Amygdala (tissue), 56 donors: ENCODE results near the gene NR4A1.

Source experiments
- DNase-seq, 56 donors: peaks; one replicate each; lab custom pipeline; 2025; lab: John Stamatoyannopoulos, UW

NR4A1 gene

GRCh38 chr12:52050758-52051541 is at the start of gene NR4A1:
Gene NR4A1, plus strand, starts transcription at chr12:52051442. Its CDS starts 2,887 bp downstream, at chr12:52054329.
- peak in 54 of 56 donors; percentile 51 to 98 (median 86) for DNase-seq

GRCh38 chr12:52003016-52003550 is 48.2 kb upstream of the NR4A1 start:
- DNase-seq: no peak

GRCh38 chr12:52003591-52003990 is 47.7 kb upstream of the NR4A1 start:
- DNase-seq: no peak

GRCh38 chr12:52004042-52004648 is 47.1 kb upstream of the NR4A1 start:
- DNase-seq: peak in 47 of 56 donors; percentile 23 to 84 (median 44)

DNA sequence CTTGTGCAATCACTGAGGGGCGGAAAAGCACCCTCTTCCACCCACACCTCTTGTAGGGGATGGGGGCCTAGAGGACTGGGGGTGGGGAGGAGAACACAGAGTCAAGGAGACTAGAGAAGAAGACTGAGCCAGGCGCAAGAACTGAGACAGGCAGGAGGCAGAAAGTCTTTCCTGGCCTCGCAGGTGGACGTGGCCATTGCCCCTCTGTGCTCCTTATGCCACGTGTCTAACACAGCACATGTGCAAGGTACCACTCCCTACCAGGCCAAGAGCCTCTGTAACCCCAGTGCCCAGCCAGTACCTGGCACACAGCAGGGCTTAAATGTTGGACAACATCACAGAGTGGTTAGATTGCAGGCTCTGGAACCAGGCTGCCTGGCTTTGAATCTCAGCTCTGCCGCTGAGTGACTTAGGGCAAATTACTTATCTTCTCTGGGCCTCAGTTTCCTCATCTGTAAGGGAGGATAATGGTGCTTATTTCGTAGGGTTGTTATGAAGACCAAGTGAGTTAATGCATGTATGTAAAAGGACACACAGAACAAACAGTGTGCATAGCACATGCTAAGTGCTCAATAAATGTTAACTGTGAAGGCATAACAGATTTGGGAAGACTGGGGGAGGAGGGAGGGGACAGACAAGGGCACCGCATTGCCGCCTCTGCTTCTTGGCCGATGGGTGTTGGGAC is 45.9 kb upstream of the NR4A1 start:
- no peak for DNase-seq

DNA sequence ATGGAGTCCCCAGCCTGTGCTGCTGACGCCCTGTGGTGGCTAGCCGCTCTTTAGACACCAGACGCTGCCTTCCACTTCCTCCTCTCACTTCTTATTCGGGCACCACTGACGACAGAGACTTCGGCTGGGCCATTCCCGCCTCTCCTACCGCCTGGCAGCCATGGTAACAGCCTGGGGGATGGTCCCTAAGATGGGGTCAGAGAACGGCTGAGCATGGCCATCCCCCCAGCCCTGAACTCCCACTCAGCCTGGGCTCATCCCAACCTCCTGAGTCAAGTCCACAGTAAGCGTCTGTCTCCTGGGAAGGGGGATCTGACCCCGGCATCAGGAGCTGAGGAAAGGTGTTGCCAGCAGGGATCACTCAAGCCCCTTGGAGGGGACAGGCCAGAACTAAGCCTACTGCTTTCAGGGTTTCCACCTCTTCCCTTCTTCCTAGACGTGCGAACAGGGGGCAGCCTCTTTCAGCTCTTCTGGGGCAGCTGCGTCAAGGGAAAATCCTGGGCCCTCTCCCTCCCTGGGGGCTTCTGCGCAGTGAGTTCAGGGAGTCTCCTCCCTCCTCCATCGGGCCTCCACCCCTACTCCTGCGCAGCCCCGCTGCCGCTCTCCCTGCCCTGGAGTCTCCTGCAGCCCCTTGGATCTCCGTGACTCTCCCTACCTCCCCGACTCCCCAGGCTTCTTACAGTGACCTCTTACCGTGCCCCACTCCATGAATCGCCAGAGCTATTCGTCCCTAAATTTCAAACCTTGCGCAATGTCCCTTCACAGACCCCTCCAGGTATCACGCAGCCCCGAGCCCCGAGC is 45.1 kb upstream of the NR4A1 start:
- DNase-seq: peak in 34 of 56 donors; percentile 3 to 68 (median 41)

GRCh38 chr12:52006726-52007157 is 44.5 kb upstream of the NR4A1 start, which contains the start of gene TAMALIN:
Gene TAMALIN, plus strand, starts transcription at chr12:52006946. Its CDS starts 74 bp downstream, at chr12:52007020.
- peak in 19 of 56 donors; percentile 16 to 62 (median 39) for DNase-seq

- DNase-seq: peak in 1 of 56 donors; percentile 62
These were observed 43.9 kb upstream of the NR4A1 start for GRCh38 chr12:52007158-52007921.

- DNase-seq: no peak
These were observed 43.2 kb upstream of the NR4A1 start for GRCh38 chr12:52007982-52008510.

- no peak for DNase-seq
These were observed 42.0 kb upstream of the NR4A1 start for GRCh38 chr12:52009081-52009751.

DNA sequence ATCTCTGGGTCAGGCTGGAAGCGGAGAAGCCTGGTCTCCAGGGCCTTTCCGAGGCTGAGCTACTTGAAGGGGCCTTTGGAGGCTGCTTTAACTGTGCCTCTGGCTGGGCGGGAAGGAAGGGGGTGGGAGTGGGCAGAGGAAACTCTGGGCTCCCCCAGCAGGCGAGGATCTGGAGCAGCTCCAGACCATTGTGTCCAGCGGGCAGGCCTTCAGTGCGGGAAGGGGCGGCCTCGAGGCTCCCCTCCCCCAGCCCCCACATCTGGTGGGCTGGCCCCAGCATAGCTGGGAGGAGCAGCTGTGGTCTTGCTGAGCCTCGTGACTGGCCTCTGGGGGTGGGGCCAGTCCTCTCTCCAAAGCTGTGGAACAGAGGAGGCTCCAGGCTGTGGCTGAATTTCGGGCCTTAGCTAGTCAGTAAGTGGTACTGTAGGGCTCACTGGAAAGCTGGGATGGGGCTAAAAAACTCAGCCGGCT is 41.1 kb upstream of the NR4A1 start:
- peak in 51 of 56 donors; percentile 19 to 88 (median 67) for DNase-seq

GRCh38 chr12:52010692-52011601 is 40.3 kb upstream of the NR4A1 start:
- peak in 2 of 56 donors; percentile 10 to 37 for DNase-seq

DNA sequence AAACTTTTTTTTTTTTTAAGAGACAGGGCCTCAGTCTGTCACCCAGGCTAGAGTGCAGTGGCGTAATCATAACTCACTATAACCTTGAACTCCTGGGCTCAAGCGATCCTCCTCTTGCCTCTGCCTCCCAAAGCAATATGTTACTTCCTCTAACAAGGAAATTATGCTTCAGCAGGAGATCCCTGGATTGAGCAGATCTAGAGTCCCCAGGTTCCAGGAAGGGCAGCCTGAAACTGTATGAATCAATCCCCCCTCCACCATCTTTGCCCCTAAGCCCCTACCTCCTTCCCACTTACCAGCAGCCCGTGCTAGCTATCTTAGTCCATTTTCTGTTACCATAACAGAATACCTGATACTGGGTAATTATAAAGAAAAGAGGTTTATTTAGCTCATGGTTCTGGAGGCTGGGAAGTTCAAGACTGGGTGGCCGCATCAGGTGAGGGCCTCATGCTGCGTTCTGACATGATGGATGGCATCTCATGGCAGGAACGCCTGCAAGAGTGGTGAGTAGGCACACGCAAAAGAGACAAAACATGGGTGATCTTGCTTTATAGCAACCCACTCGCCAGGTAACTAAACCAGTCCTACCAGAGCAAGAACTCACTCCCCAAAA is 39.5 kb upstream of the NR4A1 start:
- DNase-seq: no peak

DNA sequence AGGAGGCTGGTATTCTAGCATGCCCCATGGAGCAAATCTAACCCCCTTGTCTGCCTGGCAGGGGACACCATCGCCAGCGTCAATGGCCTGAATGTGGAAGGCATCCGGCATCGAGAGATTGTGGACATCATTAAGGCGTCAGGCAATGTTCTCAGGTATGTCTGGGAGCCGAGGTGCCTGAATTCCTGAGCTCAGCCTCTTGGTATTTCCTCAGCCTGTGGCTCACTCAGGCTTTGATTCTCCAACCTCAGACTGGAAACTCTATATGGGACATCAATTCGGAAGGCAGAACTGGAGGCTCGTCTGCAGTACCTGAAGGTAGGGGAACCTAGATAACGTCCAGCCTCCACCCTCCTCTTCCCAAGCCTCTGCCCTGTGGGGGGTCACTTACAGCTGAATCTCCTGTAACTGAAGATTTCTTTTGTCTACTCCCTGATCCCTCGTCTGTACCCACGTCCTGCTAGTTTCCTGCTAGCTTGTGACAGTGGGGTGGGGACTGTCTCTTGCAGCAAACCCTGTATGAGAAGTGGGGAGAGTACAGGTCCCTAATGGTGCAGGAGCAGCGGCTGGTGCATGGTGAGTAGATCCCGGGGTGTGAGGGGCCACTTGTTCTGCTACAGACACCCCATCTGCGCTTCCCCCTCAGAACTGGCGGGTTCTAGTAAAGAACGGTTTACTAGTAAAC is 37.5 kb upstream of the NR4A1 start:
- no peak for DNase-seq

GRCh38 chr12:52014567-52015530 is 36.4 kb upstream of the NR4A1 start:
- DNase-seq: no peak
